HG03095 (cell line): ENCODE data around the gene PLXNC1.

Source experiments
- ATAC-seq: cut with Tn5 transposase; IDR thresholded peaks from one replicate; pipeline ENCODE4 v1.9.1; 2021; ENCODE audit warnings: moderate library complexity; ENCODE audit not compliant: unreplicated experiment

Gene PLXNC1

DNA sequence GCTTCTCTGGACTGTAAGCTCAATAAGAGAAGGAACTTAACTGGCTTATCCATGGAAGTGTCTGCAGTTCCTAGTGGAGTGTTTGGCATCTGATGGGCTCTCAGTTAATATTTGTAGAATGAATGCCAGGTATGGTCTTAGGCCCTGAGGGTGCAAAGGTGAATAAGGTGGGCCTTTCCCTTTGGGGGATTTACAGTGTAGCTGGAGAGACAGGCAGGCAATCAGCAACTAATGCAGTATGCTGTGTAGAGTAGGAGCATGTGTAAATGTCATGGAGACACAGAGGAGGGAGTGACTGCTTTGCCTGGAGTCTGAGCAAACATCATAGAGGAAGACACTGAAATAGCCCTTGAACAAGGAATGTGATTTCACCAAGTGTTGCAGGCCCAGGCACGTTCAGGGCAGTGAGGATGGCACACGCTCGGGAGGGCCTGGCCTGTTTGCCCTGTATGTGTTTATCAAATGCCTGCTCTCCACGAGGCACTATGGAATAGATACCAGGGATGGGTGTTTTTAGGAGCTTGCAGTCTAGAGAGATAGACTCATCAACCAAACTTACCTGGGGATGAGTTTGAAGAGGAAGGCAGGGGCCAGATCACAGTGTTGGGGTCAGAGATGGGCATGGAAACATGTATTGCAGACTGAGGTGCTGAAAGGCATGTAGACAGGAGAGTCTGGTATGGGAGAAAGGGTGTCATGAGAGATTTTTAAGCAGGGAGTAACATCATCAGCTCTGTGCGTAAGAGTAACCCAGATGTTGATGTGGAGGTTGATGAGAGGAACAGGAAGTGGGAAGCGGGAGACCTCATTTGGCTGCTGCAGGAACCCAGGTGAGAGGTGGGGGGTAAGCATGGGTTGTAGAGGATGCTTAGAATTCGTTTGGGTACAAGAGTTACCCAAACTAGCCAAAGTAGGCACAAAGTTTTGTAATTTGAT is 54.1 kb downstream of the PLXNC1 start:
- no peak for ATAC-seq

- ATAC-seq: no peak
Observed at GRCh38 chr12:94203181-94203546, 54.8 kb downstream of the PLXNC1 start.

GRCh38 chr12:94203796-94204195 is 55.4 kb downstream of the PLXNC1 start:
- ATAC-seq: no peak

DNA sequence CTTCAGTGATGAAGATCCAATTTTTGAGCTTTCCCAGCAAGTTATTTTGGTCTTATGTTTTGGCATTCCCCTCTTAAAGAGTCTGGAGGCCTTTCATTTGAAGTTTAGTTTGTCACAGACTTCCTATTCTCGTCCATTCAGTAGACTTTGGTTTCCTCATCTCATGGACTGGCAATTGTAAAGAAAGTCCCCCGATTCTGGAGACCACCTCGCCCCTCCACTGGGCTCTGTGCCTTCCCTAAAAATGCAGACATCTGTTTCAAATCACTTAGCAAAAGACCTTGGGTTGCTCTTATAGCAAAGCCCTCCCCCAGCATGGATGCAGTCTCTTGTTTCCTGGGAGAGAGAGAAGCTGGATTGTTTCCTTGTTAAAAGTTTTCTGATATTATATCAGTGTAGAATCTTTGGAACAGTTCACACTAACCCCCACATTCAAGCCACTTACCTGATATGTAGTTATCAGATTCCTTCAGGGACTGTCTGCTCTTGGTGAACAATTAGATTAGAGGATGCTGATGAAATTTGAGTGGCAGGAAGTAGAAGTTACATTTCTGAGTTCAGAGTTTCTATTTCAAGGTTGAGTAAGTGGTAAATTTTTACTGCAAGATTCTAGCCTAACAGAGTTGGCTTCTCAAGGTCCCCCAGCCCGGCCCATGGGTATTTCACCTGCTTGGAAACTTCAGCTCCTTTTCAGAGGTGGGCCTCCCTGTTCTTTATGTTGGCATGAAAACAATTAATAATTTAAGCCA is 56.3 kb downstream of the PLXNC1 start:
- peak; percentile 36 for ATAC-seq

DNA sequence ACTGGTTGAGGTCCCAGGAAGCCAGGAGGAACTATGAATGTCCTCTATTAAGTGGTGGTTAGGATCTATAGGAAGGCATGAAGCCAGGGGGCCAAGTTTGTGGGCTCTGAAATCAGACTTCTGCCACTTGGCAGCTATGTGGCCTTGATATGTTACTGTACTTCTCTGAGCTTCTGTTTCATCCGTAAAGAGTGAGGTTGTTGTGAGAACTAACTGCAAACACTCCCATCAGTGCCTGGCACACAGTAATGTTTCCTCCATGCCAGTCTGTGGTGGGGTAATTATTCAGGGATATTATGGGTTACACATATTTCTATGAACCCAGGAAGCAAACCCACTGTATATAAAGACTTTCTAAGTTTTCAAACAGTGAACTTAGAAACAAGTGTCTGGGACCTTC is 57.4 kb downstream of the PLXNC1 start:
- ATAC-seq: no peak

DNA sequence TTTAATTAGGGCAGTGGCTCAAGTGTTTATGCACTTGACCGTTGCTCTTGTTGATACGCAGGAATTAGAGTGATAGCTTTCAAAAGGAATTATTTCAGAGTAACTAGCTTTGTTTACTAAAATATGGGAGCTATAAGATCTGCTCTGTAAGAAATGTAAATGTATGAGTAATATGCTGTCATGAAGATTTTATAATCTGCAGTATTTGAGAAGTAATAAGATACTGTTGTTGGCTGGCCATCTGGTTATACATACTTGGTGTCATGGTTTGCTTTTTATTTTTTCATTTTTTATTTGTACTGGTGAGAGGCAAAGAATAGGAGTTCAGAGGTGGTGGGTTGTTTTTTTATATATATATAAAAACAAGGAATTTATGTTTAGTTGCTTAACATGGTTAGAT is 58.5 kb downstream of the PLXNC1 start:
- ATAC-seq: no peak

GRCh38 chr12:94207467-94207848 is 59.1 kb downstream of the PLXNC1 start:
- no peak for ATAC-seq

DNA sequence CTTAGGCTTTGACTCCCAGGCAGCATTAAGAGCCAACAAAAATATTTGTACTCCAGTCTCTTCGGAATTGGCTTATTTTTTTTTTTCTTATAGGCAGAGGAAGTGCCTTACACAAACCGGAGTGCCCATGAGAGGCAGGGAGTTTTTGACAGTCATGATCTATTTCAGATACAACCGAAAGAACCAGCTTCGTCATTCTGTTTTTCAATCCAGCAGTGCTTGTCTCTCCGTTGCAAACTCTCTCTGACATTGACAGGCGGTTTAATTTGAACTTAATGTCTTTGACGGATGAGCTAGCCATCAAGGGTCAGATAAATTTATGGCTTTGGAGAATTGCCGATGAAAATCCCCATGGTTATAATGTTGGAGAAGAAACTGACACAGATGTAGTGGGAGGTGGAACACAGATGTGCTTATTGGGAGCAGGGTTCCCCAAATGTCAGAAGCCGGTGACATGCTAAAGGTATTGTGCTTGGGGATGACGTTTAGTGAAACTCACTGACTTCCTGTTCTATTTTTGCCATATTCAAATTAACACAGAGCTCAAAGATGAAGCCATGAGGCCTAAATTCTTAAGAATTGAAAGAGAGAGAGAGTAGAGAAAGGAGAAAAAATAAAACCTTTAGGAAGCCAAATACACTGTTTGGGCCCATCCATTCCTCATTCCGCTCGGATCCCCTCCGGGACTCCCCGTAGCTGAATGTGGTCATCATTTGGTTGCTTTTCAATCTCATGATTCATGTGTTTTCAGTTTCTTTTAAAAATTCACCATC is 59.7 kb downstream of the PLXNC1 start:
- peak; percentile 75 for ATAC-seq

DNA sequence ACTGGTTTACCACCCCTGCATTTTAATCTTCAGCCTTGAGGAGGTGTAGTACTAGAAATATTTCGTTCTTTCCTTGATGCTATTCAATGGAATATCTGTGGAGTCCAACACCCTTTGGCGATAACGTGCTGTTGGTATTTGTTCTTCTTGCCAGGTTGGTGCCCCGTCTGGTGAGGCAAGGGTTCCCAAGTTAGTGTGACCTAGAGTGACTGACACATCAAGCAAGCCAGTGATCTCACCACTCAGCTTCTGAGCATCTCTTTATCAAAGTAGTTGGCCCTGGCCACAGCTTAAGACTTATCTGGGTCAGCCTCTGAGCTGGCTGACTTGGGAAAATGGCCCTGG is 60.2 kb downstream of the PLXNC1 start:
- ATAC-seq: peak; percentile 31

- no peak for ATAC-seq
Observed at GRCh38 chr12:94209240-94209639, 60.9 kb downstream of the PLXNC1 start.

GRCh38 chr12:94211021-94211420 is 62.6 kb downstream of the PLXNC1 start:
- ATAC-seq: no peak

DNA sequence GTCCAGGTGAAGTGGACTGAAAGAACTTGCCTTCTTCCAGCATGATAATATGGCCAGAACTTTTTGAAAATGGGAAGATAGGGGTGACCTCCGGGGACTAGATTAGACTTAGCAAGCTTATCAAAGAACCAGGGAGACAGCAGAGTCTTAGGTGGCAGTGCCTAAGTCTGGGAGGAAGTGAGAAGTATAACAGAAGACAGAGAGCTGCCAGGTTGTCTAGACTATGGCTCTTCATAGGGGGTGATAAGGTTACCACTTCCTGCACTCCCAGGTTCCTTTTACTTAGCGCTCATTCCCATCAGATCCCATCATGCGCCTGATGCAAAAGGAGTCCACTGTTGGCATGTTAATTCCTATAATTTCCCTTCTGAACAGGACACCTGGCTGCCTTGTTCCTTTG is 69.9 kb downstream of the PLXNC1 start:
- ATAC-seq: no peak

DNA sequence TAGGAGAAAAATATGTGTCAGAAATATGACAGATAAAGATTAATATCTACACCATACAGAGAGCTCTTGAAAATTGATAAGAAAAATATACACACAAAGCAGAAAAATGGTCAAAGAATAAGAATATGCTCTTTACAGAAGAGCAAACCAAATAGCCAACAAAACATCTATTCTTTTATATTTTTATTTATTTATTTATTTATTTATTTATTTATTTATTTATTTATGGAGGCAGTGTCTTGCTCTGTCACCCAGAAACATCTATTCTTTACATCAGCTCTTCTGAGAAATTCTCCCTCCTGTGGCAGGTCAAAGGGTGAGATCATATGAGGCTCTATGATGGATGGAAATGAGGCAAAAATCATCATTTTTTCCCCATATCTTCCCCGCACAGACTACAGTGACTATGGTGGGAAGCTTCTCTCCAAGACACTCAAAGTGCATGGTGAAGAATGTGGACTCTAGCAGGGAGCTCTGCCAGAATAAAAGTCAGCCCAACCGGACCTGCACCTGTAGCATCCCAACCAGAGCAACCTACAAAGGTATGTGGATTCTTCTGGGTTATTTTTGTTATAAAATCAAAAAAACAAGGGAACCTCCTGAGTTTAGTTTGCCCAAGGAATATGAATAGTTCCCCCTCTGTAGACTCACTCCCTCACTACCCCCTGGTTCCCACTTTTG is 71.4 kb downstream of the PLXNC1 start:
- no peak for ATAC-seq

DNA sequence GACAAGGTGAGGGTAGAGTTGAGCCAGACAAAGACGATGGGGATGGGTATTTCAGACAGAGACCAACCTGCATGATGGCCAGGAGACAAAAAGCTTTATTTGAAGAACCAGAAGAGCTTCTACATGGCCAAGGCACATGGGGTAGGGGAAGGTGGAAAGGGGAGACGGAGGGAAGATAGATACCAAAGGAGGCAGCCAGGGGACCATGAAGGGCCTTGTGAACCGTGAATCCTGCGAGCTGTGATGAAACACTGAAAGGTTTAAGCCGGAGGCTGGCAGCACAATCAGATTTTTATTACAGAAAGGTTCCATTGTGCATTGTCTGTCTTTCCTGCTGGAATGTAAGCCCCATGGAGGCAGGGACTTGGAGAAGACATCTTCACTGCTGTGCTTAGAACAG is 72.4 kb downstream of the PLXNC1 start:
- no peak for ATAC-seq

DNA sequence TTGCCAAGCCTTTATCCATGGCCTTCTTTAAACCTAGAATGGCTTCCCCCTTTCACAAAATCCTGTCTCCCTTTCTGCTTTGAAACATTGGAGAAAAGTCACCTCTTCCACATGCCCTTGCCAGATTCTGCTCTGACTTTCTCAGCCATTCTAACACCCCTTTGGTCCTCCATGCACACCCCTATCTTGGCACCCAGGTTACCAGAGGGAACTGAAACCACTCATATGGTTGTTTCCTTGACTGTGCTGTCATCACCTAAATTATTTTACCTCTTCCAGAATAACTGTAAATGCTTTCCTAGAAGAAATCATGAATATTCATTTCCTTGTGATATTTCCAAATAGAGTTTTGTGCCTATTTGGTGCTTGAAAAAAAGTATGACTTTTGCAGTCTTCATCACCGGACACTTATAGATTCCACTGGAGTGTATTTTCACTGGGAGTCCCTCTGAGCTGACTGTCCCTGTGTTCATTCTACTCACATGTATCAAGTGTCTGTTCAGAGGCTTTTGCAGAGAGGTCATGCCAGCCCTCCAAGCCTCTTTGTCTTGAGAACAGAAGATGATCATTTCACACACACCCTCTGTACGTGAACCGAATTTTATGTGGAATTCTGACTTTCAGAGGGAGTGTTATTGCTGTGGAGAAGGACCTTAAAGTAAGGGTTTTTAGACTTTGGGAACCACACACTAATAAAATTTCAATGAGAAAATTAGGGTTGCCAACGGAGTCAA is 74.1 kb downstream of the PLXNC1 start:
- no peak for ATAC-seq

GRCh38 chr12:94223842-94224241 is 75.5 kb downstream of the PLXNC1 start:
- ATAC-seq: no peak

DNA sequence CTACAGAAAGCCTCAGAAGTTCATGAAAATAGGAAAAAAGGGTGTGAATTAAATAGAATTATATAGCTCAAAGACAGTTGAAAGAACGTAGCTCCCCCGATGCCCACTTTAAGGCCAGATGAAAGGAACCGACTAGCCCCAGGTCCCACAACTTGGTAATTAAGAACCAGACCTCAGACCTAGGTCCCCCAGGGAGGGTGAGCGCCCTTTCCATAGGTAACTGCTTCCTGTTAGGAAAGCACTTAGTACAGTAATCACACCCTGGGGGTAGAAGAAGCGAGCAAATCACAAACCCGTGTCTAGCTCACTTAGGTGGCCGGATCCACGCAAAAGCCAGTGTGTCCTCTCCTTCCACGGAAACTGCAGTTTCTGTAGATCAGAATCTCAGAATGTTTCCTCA is 77.1 kb downstream of the PLXNC1 start:
- no peak for ATAC-seq

DNA sequence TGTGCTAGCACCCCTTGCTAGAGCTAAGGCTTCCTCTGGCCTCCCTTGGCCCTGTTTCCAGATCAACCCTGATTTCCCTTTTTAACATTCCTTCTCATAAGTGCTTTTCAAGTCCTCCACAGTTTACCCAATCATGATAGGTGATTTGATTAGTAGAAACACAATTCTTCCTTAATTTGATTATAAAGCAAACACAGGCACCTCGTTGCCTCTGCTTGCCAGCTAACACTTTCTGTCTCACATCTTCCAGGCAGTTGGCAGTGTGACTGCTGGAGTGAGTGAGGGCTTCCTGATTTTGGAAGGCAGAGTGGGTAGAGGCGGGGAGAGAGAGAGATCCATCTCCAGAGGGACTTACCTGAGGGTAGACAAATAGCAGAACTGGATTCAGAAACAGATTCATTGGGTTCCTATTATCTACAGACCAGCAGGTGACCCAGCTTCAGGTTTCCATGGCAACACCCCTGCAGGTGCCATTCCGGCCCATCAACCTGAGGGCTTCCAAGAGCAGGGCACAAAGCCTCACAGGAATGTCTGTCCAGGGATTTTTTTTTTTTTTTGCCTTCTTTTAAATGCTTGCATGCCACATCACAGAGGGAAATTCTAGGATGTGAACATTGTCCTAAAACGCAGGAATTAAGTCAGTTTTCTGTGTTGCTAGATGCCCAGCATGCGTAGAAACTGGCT is 77.7 kb downstream of the PLXNC1 start:
- ATAC-seq: no peak

GRCh38 chr12:94227066-94227465 is 78.7 kb downstream of the PLXNC1 start:
- no peak for ATAC-seq

GRCh38 chr12:94228488-94228907 is 80.1 kb downstream of the PLXNC1 start:
- ATAC-seq: peak; percentile 55
